Kidney (tissue), 14 donors: ENCODE measurements around the gene RTN3. TPM values are rescaled to one million over a fixed set of nuclear protein-coding genes. Genes with fewer than 3 reads are reported as not detected.

ENCODE experiments used
- DNase-seq, 5 donors: peaks; one replicate each; pipeline ENCODE4 v3.0.0-alpha.2; 2013 to 2020
- FAIRE-seq: peaks from 2 replicates; lab custom pipeline; 2012; peaks lifted over from hg19 to GRCh38; lab: Jason Lieb, UNC
- H3K27ac ChIP-seq, 2 donors: one replicate each; pipeline ENCODE4 v1.7.0; 2013; ENCODE audit warnings: low read depth in 2 of 2, low read length in 2 of 2, inconsistent platforms in 1 of 2
- H3K27me3 ChIP-seq: one replicate; pipeline ENCODE4 v1.7.1; 2013; ENCODE audit warnings: low read length, inconsistent platforms; ENCODE audit not compliant: control insufficient read depth, insufficient read depth
- H3K36me3 ChIP-seq, 3 donors: one replicate each; pipeline versions ENCODE4 v1.7.0 to v1.7.1; 2013; ENCODE audit warnings: low read length in 3 of 3, control low read depth in 1 of 3, inconsistent platforms in 1 of 3; ENCODE audit not compliant: insufficient read depth in 3 of 3, control insufficient read depth in 2 of 3
- H3K4me1 ChIP-seq, 3 donors: one replicate each; pipeline versions ENCODE4 v1.7.0 to v1.7.1; 2013; ENCODE audit warnings: low read length in 3 of 3, inconsistent platforms in 1 of 3, low read depth in 1 of 3; ENCODE audit not compliant: control insufficient read depth in 2 of 3, insufficient read depth in 2 of 3
- H3K4me3 ChIP-seq, 3 donors: one replicate each; pipeline versions ENCODE4 v1.7.0 to v1.8.1; 2013; ENCODE audit warnings: low read length in 3 of 3, control low read depth in 1 of 3, inconsistent platforms in 1 of 3
- H3K9ac ChIP-seq, 3 donors: one replicate each; pipeline versions ENCODE4 v1.7.0 to v1.7.1; 2013; ENCODE audit warnings: low read length in 3 of 3, control low read depth in 1 of 3, inconsistent platforms in 1 of 3
- H3K9me3 ChIP-seq, 3 donors: one replicate each; pipeline versions ENCODE4 v1.7.0 to v1.7.1; 2013; ENCODE audit warnings: low read length in 3 of 3, control low read depth in 1 of 3, inconsistent platforms in 1 of 3; ENCODE audit not compliant: control insufficient read depth in 2 of 3, insufficient read depth in 1 of 3
- CTCF ChIP-seq: IDR thresholded peaks from 3 replicates; pipeline ENCODE4 v1.5.1; 2012; ENCODE audit warnings: mild to moderate bottlenecking, moderate library complexity, borderline replicate concordance; ENCODE audit not compliant: insufficient read depth; ENCODE audit errors: extremely low read depth
- intact Hi-C: fragments of 100-400 bp; cut with DNase I; formaldehyde crosslinking; loops from one replicate; pipeline ENCODE4 v1.11.1; 2022
- polyA plus RNA-seq: library from polyadenylated mRNA; stranded (reverse); fragments of 350-450 nt; fragmentation: Illumina TruSeq; extraction: RNeasy Lipid Tissue Mini Kit (QIAGEN cat#74804); gene quantifications from one replicate; pipeline ENCODE4 v1.2.3, GENCODE V29; 2014; ENCODE audit warnings: low read depth, low replicate concordance; ENCODE audit not compliant: insufficient read depth
- total RNA-seq: library from RNA; stranded (reverse); fragmentation: NEBNext Ultra II Directional; extraction: Animal tissue kit (Norgen Biotek cat#: 25700); gene quantifications from one replicate; pipeline ENCODE4 v1.2.1, GENCODE V29; 2021
- donor health status: control.
- donor health status: control.
- donor health status: control.
- donor health status: control.
- donor health status: control.
- donor health status: DM: yes; HTN: yes; CAD: no.
- donor health status: Normal renal cell carcinoma (clear cell type).

Gene RTN3
- total and polyA plus RNA-seq, 2 donors from 2014 or later, result 93.1 to 109 TPM

- Histone ChIP-seq H3K27ac (no peak overlapping the region), H3K9ac (no peak overlapping the region), H3K4me3 (no peak overlapping the region), H3K4me1 (no peaks in the 10 kb centered on the region), H3K36me3 (peaks cover 2 to 5% (median 3%) of the 10 kb centered on the region in 3 donors), H3K9me3 (no peaks in the 10 kb centered on the region), H3K27me3 (no peaks in the 10 kb centered on the region)
- intact Hi-C loops, result no loop called here
- TF ChIP-seq CTCF, result no peak
- DNase-seq (peak in 1 of 5 donors; percentile 41), FAIRE-seq (no peak)
Measured at GRCh38 chr11:63756919-63757761, 75.8 kb downstream of the RTN3 start.

- H3K9me3 ChIP-seq, result no peaks in the 10 kb centered on the region
- FAIRE-seq, result no peak
- H3K36me3 ChIP-seq, result peaks cover 0 to 3% (median 2%) of the 10 kb centered on the region in 3 donors
- intact Hi-C loops, result no loop called here
- H3K4me1 ChIP-seq, result peaks cover 0 to 5% (median 0%) of the 10 kb centered on the region in 3 donors
- H3K27ac ChIP-seq, result no peak overlapping the region
- H3K4me3 ChIP-seq, result no peak overlapping the region
- H3K9ac ChIP-seq, result no peak overlapping the region
- no peak for TF ChIP-seq CTCF
- DNase-seq, result no peak
- H3K27me3 ChIP-seq, result no peaks in the 10 kb centered on the region
Measured at GRCh38 chr11:63760487-63761079, 79.3 kb downstream of the RTN3 start.

GRCh38 chr11:63761188-63761587 is 79.9 kb downstream of the RTN3 start:
- Histone ChIP-seq H3K9me3 (no peaks in the 10 kb centered on the region), H3K27ac (no peak overlapping the region), H3K27me3 (no peaks in the 10 kb centered on the region), H3K4me3 (no peak overlapping the region), H3K36me3 (peaks cover 0 to 3% (median 2%) of the 10 kb centered on the region in 3 donors), H3K9ac (no peak overlapping the region), H3K4me1 (peaks cover 0 to 9% (median 0%) of the 10 kb centered on the region in 3 donors)
- TF ChIP-seq CTCF, result no peak
- intact Hi-C loops, result no loop called here
- FAIRE-seq (no peak), DNase-seq (peak in 1 of 5 donors; percentile 48)
